Dermis blood vessel endothelial cell (primary cell): ENCODE measurements around the gene HTR1E. TPM values are rescaled to one million over a fixed set of nuclear protein-coding genes. Genes with fewer than 3 reads are reported as not detected.
A peak's percentile ranks its signal among the peaks of the same experiment; 100 is the strongest.
"Not testable (repeated sequence)": the region's sequence is repeated elsewhere in the genome, so short reads cannot be mapped to it uniquely, and the experiment has no call there.

Experiments used
- DNase-seq: peaks from one replicate; pipeline ENCODE4 v3.0.0; 2010
- total RNA-seq: library from RNA; depleted of rRNA; stranded (reverse); fragments of >200 nt; gene quantifications from 2 replicates; pipeline ENCODE4 v1.2.3, GENCODE V29; 2014

Gene HTR1E, protein sequence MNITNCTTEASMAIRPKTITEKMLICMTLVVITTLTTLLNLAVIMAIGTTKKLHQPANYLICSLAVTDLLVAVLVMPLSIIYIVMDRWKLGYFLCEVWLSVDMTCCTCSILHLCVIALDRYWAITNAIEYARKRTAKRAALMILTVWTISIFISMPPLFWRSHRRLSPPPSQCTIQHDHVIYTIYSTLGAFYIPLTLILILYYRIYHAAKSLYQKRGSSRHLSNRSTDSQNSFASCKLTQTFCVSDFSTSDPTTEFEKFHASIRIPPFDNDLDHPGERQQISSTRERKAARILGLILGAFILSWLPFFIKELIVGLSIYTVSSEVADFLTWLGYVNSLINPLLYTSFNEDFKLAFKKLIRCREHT
- not detected in 2 replicates for total RNA-seq

DNA sequence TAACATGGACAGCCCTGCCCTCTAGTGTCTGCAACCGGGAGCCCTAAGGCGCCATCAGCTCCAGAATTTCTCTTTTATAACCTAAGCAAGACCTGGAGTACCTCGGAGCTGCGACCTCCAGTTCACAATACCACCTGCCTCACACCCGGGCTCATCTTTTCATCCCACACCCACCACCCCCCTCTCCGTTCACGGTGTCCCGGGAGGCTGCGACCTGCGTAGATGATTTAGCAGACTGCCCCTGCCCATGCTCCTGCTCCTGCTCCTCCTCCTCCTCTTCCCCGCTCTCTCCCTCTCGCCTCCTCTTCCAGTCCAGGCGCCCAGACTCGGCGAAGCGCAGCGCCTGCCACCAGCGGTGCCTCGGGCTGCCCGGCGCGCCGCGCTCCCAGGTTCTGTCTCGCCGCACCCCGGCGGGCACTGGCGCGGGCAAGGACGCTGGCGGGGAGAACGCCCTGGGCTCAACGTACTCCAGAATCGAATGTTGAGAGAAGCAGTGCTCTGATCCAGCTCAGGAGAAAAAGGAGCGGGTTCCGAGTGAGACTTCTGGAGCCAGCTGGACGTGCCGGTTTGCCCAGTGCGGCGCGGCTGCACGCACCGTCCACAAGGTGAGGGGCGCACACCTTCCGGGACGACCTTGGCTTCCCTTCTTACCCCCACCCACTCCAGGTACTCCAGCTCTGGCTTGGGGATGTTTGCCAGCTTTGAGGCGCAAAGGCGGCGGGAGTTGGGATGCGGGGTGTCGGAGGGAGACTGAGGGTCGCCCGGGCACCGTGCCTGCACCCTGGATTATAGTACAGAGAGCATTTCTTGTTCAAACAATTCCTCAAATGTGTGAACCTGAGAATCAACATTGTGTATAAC lies at the start of gene HTR1E:
Gene HTR1E (plus strand): TSS at position 310 of the 861 bp plus-strand sequence. CDS start 77,807 bp downstream, outside the sequence.
- DNase-seq, result peak; percentile 48

DNA sequence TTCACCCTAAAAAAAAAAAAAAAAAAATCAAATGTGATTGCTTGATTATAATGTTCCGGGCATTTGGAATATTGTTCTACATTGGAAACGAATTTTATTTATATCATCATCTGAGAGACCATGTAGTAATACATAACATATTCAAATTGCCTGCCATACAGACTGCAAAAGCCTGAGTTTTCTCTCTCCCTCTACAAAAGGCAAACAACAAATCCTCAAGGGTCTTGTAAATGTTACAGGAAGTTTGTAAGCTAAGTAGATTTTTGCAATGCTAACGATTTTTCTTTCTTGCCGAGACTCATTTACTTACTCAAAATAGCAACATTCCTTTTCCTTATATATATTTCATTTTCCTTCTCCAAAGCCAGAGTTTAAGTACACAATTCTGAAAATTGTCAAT lies 49.0 kb upstream of the HTR1E start:
- no peak for DNase-seq

DNA sequence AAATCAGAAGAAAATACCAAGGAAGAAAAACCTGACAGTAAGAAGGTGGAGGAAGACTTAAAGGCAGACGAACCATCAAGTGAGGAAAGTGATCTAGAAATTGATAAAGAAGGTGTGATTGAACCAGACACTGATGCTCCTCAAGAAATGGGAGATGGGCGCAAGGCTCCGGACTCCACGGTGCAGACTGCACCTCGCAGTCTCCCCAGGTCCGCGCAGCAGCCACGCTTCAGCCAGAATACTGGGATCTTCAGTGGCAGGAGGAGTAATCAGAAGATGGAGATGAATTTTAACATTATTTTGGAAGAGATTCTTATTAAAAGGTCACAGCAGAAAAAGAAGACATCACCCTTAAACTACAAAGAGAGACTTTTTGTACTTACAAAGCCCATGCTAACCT lies 40.1 kb upstream of the HTR1E start:
- DNase-seq, result not testable (repeated sequence)

DNA sequence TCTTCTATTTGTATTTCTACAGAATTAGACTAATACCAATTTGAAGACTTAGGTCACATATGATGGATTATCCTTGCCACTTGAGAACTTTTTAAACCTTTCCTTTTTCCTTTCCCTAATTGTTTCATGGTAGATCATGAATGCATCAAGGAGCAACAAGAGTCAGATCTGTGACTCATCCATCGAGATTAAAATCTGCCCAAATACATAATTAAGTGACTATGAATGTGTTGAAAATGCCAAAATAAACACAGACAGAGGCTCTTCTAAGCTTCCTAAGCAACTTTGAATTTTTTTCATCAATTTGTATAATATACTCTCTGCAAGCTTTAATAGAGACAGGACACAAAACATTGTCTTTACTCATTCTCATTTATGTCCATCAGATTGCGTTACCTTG lies 23.5 kb upstream of the HTR1E start:
- DNase-seq, result no peak

DNA sequence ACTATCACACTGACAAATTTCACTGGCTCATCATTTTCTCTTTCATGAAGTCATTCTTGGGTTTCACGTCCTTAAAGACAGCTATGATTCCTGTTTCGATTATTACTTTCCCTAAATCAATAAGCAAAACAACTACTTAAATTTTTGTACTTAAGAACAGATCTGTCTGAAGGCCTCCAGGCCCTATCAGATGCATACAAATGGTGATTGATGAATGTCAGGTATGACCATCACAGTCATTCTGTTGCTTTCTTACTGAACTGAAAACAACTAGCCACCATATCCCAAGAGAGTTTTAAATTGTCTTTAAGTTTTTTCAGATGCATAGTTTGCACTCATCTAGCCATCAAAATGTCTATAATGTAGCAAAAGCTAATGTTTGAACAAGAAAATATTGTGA lies 20.9 kb upstream of the HTR1E start:
- no peak for DNase-seq

DNA sequence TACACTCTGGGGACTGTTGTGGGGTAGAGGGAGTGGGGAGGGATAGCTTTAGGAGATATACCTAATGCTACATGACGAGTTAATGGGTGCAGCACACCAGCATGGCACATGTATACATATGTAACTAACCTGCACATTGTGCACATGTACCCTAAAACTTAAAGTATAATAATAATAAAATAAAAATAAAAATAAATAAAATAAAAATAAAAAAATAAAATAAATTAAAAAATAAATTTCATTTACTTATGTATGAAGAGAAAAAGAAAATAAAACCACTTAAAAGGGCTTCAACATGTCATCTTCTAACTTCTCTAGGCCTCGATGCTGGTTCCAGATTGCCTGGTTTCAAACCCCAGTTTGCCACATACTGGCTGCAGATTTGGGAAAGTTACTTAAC lies 10.2 kb upstream of the HTR1E start:
- not testable (repeated sequence) for DNase-seq

DNA sequence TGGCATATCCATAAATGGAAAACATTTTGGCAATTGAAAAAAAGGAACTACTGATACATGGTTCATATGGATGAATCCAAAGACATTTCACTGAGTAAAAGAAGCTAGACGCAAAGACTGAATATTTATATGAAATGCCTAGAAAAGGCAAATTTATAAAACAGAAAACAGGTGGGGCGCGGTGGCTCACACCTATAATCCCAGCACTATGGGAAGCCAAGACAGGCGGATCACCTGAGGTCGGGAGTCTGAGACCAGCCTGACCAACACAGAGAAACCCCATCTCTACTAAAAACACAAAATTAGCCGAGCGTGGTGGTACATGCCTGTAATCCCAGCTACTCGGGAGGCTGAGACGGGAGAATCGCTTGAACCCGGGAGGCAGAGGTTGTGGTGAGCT lies 9.5 kb upstream of the HTR1E start:
- not testable (repeated sequence) for DNase-seq

DNA sequence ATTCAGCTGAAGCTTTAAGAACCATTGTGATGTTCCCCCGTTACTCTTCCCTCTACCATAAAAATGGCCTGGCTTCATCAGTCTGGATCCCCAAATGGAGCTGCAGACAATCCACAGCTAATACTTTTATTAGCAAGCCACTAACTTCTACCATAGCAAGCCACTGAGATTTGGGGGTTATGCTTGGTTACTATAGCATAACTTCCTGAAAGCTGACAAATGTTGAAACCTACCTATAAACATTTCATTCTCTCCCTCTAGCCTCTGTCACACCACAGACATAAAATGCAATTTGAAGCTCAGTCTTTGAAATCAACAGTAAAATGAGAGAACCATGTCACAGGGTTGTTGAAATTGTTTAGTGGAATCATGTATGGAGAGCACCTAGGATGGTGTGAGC lies 3.0 kb upstream of the HTR1E start:
- no peak for DNase-seq

DNA sequence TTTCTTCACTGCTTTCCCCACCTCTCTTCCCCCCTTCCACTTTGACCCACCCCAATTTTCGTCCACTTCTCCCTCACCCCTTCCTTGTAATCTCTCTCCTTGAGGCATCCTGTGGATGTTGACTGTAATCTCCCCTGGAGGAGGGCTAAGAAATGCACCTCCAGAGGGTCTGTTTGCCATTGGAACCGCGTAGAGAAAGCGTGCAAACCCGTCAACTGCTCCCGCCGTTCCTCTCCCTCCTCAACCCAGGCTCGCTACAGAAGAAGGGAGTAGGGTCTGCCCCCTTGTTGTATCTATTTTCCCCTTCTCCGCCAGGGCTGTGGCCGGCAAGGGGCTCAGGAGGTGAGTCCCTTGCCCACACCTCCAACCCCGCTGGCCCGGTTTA lies 502 bp upstream of the HTR1E start:
- DNase-seq, result no peak

DNA sequence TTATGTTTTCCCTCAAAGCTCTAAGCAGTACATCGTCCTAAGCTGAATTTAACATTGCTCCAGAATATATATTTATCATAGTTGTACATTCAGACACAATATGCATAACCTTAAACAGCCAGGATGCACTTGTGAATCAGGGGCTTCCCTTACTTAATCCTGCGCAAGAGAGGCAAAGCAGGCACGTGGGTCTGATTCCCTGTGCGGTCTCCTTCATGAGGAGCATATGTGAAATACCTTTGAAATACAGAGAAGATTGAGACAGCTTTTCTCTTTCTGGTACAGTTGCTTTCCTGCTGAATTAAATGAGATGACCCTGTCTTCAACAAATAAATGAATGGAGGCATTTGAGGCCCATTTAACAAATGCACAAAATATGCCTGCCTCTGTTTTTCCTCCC lies 1.5 kb downstream of the HTR1E start:
- no peak for DNase-seq

DNA sequence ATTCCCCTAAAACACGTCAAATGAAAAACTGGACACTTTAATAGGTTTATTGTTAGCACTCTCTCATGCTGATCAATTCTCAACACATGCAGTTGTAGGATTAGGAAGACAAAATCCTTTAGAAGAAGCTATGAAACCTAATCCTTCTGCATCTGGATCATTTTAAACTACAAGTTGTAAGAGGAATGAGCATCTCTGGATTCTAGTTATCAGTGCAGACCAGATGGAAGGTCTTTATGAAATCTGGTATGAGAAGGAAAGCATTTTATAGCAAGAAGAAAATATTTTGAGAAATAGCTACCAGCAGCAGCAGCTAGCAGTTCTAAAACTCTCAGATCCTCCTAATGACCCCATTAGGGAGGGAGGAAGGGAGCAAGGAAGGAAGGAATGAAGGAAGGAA lies 4.1 kb downstream of the HTR1E start:
- no peak for DNase-seq

DNA sequence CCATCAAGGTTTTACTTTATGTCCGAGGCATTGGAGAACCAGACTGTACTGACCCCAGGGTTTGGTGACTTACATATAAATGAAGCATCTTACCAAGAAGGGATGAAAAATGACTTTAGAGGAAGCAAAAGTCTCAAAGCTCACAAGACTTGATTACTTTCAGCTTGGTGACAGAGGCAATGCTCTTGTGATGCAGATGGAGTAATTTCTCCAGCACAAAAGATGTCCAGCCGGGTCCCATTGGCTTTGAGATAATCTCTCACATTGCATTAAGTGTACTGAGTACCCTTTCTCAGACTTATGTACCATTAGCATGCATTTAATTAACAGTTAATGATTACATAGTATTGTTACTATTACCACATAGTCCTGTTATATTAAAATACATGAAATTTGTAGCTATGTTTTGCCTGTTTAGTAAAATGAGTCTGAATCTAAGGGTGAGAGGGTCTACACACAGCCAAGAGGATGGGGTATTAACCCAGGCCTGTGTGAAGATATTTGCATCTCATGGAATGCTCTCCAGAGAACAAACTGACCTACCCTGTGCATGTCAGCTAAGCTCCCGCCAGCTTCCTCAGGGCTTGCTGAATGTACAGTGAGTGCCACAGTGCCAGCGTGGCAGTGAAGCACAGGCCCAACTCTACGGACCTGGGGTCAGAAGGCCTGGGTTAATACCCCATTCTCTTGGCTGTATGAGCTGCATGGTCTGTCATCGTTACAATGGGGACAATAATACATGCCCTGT lies 5.6 kb downstream of the HTR1E start:
- DNase-seq, result no peak

DNA sequence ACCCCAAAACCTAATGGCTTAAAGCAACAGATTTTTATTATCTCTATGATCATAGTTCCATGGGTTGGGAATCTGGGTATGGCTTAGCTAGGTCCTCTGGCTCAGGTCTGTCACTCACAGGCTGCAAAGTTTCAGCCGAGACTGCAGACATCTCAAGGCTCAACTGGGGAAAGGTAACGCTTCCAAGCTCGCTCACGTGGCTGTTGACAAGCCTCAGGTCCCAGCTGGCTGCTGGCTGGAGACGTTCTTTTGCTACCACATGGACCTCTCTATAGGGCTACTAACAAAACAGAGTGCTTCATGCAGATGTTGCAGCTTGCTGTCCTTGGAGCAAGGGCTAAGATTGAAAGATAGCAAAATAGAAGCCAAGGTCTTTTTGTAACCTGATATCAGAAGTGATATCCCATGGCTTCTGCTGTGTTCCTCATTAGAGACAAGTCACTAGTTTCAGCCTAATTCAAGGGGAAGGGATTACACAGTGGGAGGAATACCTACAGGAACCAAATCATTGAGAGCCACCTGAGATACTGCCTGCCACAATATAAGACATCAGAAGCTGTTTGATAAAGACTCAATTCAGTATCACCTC lies 6.6 kb downstream of the HTR1E start:
- DNase-seq, result no peak

DNA sequence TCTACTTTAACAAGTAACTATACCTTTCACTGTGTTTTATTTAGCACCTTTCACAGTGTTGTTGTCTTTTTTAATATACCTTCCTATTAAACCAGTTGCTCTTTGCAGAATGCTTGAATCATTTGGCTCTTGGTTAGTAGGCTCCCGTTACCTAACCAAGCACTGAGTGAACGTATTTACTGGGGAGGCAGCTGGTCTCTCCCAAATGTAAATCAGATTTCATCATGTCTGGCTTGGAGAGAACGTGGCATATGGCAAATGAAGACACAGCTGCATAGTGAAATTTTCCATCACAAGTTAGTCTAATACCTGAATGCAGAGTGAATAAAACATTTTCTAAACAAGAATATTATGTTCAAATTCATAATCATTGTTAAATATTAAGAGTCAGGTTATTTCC lies 12.4 kb downstream of the HTR1E start:
- no peak for DNase-seq

DNA sequence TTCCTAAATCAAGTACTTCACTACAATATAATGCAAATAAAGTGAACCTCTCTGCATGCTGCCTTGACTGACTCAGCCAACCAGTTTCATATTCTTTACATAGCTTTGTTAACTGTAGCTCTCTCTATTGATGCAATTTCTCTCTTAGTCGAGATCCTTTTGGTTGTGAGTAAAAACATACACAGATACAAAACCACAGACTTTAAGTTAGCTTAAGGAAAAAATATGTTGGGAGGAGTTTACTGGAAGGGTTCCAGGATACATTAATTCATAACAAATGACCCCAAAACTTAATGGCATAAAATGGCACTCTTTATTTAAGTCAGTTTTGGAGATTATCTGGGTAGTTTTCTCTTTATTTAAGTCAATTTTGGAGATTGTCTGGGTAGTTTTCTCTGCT lies 15.7 kb downstream of the HTR1E start:
- no peak for DNase-seq

DNA sequence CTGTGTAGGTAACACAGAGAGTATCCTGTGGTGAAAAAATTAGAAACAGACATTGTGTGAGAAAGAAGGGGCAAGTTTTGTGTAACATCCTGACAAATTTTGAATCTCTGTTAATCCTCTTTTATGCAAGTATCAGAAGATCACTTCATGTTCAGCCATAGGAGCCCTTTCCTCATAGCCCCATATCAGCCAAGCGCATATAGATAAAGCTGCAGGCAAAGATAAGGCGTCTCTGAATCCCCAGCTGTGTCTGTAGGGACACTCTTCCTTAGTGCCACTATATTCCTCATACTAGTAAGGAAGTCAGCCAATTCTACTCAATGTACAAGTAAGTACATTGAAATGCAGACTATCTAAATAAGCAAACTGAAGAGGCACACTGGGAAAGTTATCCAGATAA lies 22.3 kb downstream of the HTR1E start:
- DNase-seq, result no peak

DNA sequence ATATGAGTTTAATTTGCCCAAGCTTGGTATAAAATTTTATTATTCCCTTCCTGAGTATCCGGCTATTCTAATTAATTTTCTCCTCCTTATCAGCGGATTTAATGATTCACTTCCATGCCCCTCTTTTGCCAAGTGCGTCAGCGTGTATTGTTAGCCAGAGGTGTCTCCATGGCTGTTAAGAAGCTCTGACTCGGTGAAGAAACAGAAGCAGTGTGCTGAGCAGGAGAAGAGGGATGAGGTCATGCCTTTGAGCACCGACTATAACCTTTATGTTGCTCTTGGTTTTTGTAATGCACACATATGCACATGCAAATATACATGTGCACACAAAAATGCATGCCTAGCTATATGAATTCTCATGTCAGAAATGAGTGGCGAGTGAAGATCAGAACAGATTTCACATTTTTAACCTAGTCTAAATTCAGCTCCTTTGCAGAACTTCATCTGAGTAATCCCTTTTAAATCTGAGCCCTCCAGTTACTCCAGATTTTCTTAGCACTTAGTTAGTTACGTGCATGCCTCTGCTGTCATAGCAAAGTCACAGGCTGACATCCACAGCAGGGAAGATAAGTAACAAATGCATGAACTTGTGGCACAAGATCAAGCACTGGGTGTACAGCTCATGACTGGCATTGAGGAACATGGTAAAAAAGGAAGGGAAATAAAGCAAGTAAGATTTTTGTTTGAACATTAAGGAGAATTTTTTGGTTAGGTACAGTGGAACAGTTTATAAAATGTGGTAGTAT lies 24.3 kb downstream of the HTR1E start:
- DNase-seq, result peak; percentile 17

DNA sequence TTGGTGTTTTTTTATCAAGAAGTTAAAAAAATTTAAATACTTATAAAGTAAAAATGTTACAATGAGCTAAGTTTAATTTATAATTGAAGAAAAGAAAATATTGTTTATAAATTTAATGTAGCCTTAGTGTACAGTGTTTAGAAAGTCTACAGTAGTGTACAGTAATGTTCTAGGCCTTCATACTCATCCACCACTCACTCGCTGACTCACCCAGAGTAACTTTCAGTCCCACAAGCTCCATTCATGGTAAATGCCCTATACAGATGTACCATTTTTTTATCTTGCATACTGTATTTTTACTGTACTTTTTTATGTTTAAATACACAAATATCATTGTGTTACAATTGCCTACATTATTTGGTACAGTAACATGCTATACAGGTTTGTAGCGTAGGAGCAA lies 26.0 kb downstream of the HTR1E start:
- no peak for DNase-seq

DNA sequence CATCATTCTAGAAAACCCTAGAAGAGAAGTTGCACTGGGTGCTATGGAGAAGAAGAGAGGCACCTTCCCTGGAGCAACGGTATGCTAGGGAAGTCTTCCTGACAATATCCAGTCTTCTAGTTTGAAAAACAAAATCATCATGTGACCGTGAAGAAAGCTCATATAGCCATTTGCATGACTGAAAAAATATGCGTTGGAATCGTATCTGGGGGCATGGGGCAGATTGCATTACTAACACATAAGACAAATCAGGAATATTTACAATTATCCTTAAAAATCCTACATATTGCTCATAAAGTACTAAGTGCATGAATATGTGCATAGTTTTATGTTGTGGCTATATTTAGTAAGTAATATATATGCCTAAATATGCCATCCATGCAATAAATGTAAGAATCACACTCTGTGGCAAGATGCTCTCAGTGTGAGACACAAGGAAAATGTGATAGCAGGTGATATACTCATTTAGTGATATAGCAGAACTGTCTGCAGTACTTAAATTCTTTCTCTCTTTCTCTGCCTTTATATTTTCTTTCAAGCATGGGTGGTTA lies 26.8 kb downstream of the HTR1E start:
- DNase-seq, result no peak

DNA sequence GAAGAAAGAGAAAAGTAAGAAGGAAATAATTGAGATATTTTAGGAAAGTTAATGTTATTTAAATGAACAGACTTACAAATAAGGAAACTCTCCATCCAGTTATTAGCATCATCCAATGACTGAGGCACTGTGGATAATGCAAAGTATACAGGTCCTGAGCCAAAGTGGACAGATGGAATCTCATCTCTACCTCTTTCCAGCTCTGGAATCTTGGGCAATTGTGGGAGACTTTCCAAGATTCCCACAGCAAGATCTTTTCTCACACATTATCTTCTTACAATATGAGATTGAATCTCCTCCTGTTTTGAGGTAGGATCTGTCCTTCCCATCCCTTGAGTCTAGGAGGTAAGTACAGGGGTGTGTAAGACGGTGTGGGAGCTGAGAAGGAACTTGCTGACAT lies 28.9 kb downstream of the HTR1E start:
- no peak for DNase-seq

DNA sequence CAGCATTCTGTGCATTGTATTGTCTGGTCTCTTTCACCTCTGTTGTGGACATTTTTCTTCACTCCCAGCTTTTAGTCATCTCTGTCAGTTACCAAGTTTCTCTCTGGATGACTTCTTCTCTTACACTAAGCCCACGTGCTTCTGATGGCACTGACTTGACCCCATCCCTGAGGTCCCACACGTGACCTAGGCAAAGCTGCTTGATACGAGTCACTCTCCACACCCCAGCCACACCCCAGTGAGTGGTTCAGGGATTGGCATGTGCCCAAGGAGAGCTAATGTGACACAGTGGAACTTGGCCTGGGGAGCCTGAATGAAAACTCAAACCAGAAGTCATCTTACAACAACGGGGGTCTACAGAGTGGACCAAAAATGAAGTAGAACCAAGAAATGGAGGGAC lies 32.2 kb downstream of the HTR1E start:
- no peak for DNase-seq

DNA sequence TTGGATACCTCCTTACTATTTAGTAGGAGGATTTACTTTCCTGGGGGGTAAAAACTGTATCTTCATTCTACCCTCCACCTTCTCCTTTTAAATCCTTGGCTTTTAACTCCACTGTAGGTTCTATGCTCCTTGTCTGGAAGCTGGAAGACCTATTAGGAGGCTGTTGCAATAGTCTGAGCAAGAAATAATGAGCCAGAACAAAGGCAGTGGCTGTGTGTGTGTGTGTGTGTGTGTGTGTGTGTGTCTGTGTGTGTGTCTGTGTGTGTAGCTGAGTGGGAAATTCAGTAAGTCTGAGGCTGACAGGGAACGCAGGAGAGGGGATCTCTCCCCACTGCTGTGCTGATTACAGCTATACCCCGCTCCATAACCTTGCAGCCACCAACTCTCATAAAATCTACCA lies 35.8 kb downstream of the HTR1E start:
- no peak for DNase-seq
